Upper lobe of right lung (tissue), 1 donor: ENCODE data around the gene FUT3. TPM values are rescaled to one million over a fixed set of nuclear protein-coding genes. Genes with fewer than 3 reads are reported as not detected.
A peak's percentile ranks its signal among the peaks of the same experiment; 100 is the strongest.

Experiments used
- ATAC-seq: fragments of 200-7000 bp; cut with Tn5 transposase; one replicate; pipeline ENCODE4 v1.9.1; 2020; ENCODE audit warnings: mild to moderate bottlenecking, moderate library complexity
- DNase-seq: peaks from one replicate; pipeline ENCODE4 v3.0.0-alpha.2; 2020
- H3K27ac ChIP-seq: fragments of 200-600 bp; one replicate; pipeline ENCODE4 v1.8.0; 2022
- H3K27me3 ChIP-seq: fragments of 200-600 bp; one replicate; pipeline ENCODE4 v1.8.0; 2022; ENCODE audit warnings: mild to moderate bottlenecking
- H3K36me3 ChIP-seq: fragments of 200-600 bp; one replicate; pipeline ENCODE4 v1.8.0; 2022
- H3K4me1 ChIP-seq: fragments of 200-600 bp; one replicate; pipeline ENCODE4 v1.8.0; 2022
- H3K4me3 ChIP-seq: fragments of 200-600 bp; one replicate; pipeline ENCODE4 v1.8.0; 2022; ENCODE audit warnings: mild to moderate bottlenecking
- H3K9me3 ChIP-seq: fragments of 200-600 bp; one replicate; pipeline ENCODE4 v1.8.0; 2022
- intact Hi-C: fragments of 100-400 bp; cut with DNase I; formaldehyde crosslinking; loops from one replicate; pipeline ENCODE4 v1.11.0; 2022
- long read RNA-seq: library from polyadenylated mRNA; unstranded; transcript quantifications from one replicate; pipeline ENCODE4 v2.0.0, GENCODE V29; 2021
- total RNA-seq: library from RNA; stranded (reverse); fragmentation: NEBNext Ultra II Directional; extraction: Animal tissue kit (Norgen Biotek cat#: 25700); gene quantifications from one replicate; pipeline ENCODE4 v1.2.1, GENCODE V29; 2021
- TF ChIP-seq, protein P1 (sequence below): fragments of 200-600 bp; IDR thresholded peaks from one replicate; pipeline ENCODE4 v1.8.0; 2022; ENCODE audit warnings: antibody characterized with exemption
- donor health status: DM: no; HTN: yes; CAD: no; lungs with severe emphysema.

Gene FUT3
- 17.3 TPM for total RNA-seq
- long read RNA-seq, transcript FUT3-209 (3 exons, 2,182 nt), result major isoform, 7 of 20 reads
- long read RNA-seq, transcript FUT3-207 (3 exons, 2,239 nt), result major isoform, 7 of 20 reads
- long read RNA-seq, partial matches to known transcripts, result 0 of 20 reads
- long read RNA-seq, other reads (novel, unspliced or antisense), result 2 of 20 reads

DNA sequence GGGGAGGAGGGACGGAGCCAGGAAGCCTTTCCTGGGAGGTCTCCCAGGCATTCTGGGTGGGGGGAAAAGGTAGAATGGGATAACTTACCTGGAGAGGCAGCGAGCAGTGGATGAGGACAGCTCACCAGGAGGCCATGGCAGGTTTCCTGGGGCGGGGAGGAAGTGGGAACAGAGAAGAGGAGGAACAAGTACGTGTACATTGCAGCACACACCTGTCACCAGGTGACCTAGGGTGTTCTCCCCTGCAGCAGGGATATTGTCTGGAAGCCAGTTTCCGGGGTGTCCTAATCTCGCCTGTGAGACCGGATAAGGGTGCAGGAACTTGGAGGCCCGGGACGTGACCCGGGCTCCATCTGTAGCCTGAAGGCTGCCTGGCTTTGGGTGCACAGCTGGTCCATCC lies at the start of gene FUT3:
TSS of gene FUT3 (minus strand) at position 148 of the 400 bp plus-strand sequence.
- Histone ChIP-seq H3K27me3 (no peaks in the 10 kb centered on the region), H3K4me1 (no peaks in the 10 kb centered on the region), H3K9me3 (no peaks in the 10 kb centered on the region), H3K4me3 (peak within 1 kb of the TSS; percentile 26), H3K27ac (peak within 1 kb of the TSS; percentile 77), H3K36me3 (no peaks in the 10 kb centered on the region)
- peak; percentile 75 for DNase-seq
- TF ChIP-seq, protein P1, sequence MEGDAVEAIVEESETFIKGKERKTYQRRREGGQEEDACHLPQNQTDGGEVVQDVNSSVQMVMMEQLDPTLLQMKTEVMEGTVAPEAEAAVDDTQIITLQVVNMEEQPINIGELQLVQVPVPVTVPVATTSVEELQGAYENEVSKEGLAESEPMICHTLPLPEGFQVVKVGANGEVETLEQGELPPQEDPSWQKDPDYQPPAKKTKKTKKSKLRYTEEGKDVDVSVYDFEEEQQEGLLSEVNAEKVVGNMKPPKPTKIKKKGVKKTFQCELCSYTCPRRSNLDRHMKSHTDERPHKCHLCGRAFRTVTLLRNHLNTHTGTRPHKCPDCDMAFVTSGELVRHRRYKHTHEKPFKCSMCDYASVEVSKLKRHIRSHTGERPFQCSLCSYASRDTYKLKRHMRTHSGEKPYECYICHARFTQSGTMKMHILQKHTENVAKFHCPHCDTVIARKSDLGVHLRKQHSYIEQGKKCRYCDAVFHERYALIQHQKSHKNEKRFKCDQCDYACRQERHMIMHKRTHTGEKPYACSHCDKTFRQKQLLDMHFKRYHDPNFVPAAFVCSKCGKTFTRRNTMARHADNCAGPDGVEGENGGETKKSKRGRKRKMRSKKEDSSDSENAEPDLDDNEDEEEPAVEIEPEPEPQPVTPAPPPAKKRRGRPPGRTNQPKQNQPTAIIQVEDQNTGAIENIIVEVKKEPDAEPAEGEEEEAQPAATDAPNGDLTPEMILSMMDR, result no peak
- peak; percentile 94 for ATAC-seq
- intact Hi-C loops, result no loop called here

DNA sequence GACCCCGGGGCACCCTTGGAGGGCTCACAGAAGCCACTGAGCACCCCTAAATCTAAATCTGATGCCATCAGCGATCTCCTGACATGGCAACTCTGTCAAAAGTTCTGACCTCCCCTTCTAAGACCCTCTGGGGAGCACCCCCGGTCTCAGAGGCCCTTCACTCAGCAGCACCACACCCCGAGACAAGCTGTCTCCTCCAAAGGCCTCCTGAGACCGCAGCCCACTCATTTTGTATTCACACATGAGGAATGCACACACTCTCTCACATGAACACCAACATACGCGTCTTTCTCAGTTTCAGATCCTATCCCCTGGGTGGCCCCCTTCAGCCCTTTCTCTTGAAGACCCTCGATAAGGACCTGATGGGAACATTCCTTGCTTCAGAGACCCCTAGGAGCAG lies 49.7 kb upstream of the FUT3 start:
- no peak for DNase-seq
- Histone ChIP-seq H3K36me3 (peaks cover 8% of the 10 kb centered on the region), H3K4me3 (no peak overlapping the region), H3K4me1 (peaks cover 18% of the 10 kb centered on the region), H3K27ac (no peak overlapping the region), H3K9me3 (no peaks in the 10 kb centered on the region), H3K27me3 (no peaks in the 10 kb centered on the region)
- ATAC-seq, result no peak
- intact Hi-C loops, result no loop called here
- TF ChIP-seq, protein P1, result no peak

DNA sequence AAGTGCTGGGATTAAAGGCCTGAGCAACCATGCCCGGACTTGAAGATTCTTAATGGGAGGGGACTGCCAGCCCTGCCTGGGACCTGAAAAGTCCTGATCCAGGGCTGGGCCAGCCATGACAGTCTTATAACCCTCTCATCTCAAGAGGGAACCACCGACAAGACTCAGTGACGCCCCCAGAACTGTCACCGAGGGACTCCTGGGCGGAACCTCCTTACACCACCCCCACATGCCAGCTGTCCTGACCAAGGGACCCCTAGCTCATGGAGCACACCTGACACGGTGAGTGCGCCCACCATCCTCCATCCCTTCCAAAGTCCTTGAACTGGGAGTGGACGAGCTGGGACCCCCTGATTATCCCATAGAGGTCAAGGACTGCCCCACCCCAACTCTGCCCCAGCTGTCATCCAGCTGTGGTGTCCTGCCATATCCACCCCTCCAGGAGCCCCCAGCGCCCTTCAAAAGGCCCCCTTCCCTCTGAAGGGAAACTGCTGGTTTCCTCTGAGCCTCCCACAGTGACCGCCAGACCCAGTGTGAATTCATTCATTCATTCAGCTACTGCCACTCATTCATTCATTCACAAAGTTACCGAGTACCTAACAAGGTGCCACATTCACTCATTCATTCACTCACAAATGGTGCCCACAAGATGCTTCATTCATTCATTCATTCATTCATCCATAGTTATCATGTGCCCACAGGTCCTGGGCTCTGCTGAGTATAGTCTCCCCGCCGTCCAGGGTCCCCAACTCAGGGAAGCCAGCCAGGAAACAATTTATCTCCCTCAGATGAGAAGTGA lies 48.7 kb upstream of the FUT3 start:
- H3K27ac ChIP-seq, result no peak overlapping the region
- H3K9me3 ChIP-seq, result no peaks in the 10 kb centered on the region
- no peak overlapping the region for H3K4me3 ChIP-seq
- DNase-seq (no peak), ATAC-seq (no peak)
- peaks cover 9% of the 10 kb centered on the region for H3K4me1 ChIP-seq
- intact Hi-C loops, result no loop called here
- TF ChIP-seq, protein P1, result no peak
- H3K36me3 ChIP-seq, result peaks cover 18% of the 10 kb centered on the region
- no peaks in the 10 kb centered on the region for H3K27me3 ChIP-seq

DNA sequence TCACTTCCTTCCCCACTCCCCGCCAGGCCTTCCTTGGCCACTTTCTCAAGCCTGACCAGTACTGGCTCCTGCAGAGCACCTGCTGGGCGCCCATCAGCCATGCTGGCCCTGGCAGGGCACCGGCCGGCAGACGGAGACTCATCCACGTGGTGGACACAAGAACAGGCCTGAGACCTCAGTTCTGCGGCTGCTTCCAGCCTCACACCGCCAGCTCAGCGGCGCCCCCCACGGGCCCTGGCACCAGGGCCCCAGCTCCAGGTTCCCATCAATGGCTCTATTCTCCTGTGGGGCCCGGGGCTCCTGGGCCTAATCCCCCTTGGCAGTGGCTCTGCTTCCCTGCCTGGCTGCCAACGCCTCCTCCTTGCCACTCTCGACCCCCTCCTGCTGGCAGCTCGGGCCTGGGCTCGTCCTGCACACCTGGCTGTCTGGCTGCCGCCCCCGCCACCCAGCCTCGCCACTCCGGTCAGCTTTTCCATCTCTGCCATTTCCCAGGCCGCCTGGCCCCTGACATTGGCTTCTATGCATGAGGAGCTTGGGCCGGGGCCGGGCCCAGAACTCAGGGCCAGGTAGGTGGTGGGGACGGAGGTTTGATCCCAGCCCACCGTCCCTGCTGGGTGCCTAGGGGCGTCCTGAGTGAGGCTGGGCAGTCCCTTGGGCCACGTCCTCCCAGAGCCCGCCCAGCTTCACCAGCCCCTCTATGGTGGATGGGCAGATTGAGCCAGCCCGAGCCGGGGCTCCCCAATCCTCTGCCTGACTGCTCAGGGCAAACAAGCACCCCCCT lies 46.1 kb upstream of the FUT3 start:
- Histone ChIP-seq H3K36me3 (peaks cover 18% of the 10 kb centered on the region), H3K27me3 (no peaks in the 10 kb centered on the region), H3K9me3 (no peaks in the 10 kb centered on the region), H3K27ac (no peak overlapping the region), H3K4me1 (peaks cover 3% of the 10 kb centered on the region), H3K4me3 (no peak overlapping the region)
- no peak for DNase-seq
- intact Hi-C loops, result no loop called here
- no peak for ATAC-seq
- TF ChIP-seq, protein P1, result no peak

DNA sequence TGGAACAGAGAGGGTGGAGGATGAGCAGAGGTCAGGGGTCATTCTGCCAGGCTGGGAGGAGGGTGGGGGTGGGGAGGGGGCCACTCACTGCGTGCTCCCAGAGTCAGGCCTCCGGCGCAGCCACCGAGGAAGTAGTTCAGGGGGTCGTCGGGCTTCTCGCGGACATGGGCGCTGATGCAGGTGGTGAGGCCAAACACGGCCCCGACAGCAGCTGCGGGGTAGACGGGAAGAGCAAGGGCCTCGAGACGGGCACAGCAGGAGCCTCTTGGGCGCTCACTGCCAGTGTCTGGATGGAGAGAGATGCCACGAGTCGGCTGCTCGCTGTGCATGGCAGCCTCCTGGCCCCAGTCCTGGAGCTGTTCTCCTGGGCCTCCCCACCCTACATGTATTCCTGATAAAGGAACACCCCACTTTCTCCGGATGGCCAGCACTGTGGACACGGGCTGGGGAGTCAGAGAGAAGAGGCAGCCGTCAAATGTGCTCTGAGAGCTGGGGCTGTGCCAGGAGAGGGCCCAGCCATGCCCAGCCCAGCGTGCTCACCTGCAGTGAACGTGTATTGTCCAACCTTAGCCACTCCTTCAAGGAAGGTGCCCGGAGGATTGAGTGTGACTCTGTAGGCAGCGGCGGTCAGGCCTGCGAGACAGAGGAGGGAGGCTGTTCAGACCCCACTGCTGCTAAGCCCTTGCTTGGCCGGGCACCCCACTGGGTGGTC lies 45.3 kb upstream of the FUT3 start:
- Histone ChIP-seq H3K27me3 (peaks cover 7% of the 10 kb centered on the region), H3K4me1 (no peaks in the 10 kb centered on the region), H3K36me3 (peaks cover 18% of the 10 kb centered on the region), H3K9me3 (no peaks in the 10 kb centered on the region), H3K27ac (no peak overlapping the region), H3K4me3 (no peak overlapping the region)
- ATAC-seq (no peak), DNase-seq (no peak)
- intact Hi-C loops, result no loop called here
- TF ChIP-seq, protein P1, result no peak
